ENCODE measurements around the gene POLG2.

DNA sequence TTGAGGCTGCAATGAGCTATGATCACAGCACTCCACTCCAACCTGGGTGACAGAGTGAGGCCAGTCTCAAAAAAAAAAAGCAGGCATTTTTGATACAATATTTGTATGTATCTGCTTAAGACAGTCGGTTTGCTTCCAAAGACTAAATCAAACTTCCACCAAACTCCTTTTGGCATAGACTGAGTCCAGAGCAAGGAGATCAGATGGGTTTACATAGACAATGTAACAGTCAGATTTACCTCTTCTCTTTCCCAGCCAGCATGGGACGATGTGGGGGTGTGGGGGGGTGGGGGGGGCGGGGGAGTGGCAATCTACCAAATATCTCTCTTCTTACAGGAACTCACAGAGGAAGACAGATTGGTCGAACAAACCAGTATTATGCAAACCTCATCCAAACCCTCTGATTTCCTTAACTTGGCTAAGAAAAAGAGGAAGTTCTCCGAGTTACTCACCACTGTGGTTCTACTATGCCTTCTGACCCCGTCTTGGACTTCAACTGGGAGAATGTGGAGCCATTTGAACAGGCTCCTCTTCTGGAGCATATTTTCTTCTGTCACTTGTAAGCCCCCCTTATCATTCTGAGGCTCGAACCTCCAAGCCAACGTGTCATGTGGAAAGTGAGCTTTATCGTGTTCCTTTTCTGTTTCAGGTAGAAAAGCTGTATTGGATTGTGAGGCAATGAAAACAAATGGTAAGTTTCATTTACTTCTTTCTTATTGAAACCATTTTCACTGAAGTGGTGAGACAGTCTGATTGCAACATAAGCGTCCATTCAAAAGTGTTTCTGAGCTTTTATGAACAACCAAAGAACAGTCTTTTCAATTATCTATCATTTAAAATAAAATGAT lies 48.0 kb downstream of the POLG2 start, which contains the start of gene MILR1:
- TF ChIP-seq POLR2A (IDR thresholded peaks at IDR 0.05; ENCODE audit: low read length) (no peak), GATA1 (IDR thresholded peaks at IDR 0.05; ENCODE audit: low read depth, low read length) (no peak)

Measured in erythroblast (primary cell).